ENCODE data around the gene KRT84. TPM values are rescaled to one million over a fixed set of nuclear protein-coding genes. Genes with fewer than 3 reads are reported as not detected.

The KRT84 gene
- not detected in 2 replicates for total RNA-seq

GRCh38 chr12:52385226-52385702 is at the start of gene KRT84:
Gene KRT84 (minus strand): TSS chr12:52385652. CDS start chr12:52385585, 67 bp downstream.

GRCh38 chr12:52434081-52434733 is 48.8 kb upstream of the KRT84 start, which contains the start of gene KRT75:
Gene KRT75 (minus strand): TSS chr12:52434371. CDS start chr12:52434304, 67 bp downstream.

GRCh38 chr12:52405922-52406385 is 20.5 kb upstream of the KRT84 start, which contains the start of gene KRT82:
Gene KRT82 (minus strand): TSS chr12:52406335. CDS start chr12:52406277, 58 bp downstream.

GRCh38 chr12:52366738-52367485 is 18.5 kb downstream of the KRT84 start, which contains the start of gene KRT85:
Gene KRT85 (minus strand): TSS chr12:52367481. CDS start chr12:52367405, 76 bp downstream.

Other genes starting within 250 kb of the KRT84 start
- gene KRT80, start 193.6 kb downstream of the KRT84 start, total RNA-seq = 0.15 and 0.17 TPM in 2 replicates
- 9.2 and 11.1 TPM in 2 replicates for gene KRT7, start 152.4 kb downstream of the KRT84 start, total RNA-seq
- 0.15 TPM in 1 of 2 replicates, not detected in the other for gene KRT86, start 111.0 kb downstream of the KRT84 start, total RNA-seq
- gene KRT81, start 94.1 kb downstream of the KRT84 start, total RNA-seq = not detected in 2 replicates
- not detected in 2 replicates for gene KRT83, start 64.3 kb downstream of the KRT84 start, total RNA-seq
- gene KRT85, start 18.2 kb downstream of the KRT84 start, total RNA-seq = not detected in 2 replicates
- not detected in 2 replicates for gene KRT82, start 20.7 kb upstream of the KRT84 start, total RNA-seq
- gene KRT75, start 48.7 kb upstream of the KRT84 start, total RNA-seq = not detected in 2 replicates
- not detected in 2 replicates for gene KRT6B, start 66.5 kb upstream of the KRT84 start, total RNA-seq
- gene KRT6C, start 88.2 kb upstream of the KRT84 start, total RNA-seq = not detected in 2 replicates
- 0.17 and 0.30 TPM in 2 replicates for gene KRT6A, start 107.6 kb upstream of the KRT84 start, total RNA-seq
- gene KRT5, start 134.7 kb upstream of the KRT84 start, total RNA-seq = 0.17 TPM in 1 of 2 replicates, not detected in the other
- not detected in 2 replicates for gene KRT71, start 167.5 kb upstream of the KRT84 start, total RNA-seq
- not detected in 2 replicates for gene KRT74, start 188.2 kb upstream of the KRT84 start, total RNA-seq
- gene KRT72, start 215.8 kb upstream of the KRT84 start, total RNA-seq = not detected in 2 replicates
- not detected in 2 replicates for gene KRT73, start 232.9 kb upstream of the KRT84 start, total RNA-seq